ENCODE data around the gene TCL1B.

The TCL1B gene

DNA sequence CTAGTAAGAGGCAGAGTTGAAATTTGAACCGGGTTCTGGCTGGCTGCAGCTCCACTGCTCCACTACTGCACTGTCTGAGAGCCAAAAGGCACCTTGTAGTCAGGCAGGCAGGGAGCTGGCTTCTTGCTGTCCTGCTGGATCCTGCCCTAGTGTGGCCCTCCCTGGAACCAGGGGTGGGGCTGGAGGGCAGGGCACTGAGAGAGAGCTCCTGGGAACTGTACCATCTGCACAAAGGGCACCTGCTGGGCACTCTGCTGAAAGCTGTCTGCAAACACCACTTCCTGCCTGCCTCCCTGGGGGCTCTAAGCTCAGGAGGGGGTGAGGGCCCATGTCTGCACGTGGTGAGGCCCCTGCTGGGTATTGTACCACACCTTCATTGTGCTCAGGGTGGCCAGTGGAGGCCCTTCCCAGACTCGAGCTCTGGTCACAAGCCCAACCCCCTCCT lies 19.0 kb upstream of the TCL1B start:
- peak; percentile 14 to 96 (median 91) for DNase-seq

DNA sequence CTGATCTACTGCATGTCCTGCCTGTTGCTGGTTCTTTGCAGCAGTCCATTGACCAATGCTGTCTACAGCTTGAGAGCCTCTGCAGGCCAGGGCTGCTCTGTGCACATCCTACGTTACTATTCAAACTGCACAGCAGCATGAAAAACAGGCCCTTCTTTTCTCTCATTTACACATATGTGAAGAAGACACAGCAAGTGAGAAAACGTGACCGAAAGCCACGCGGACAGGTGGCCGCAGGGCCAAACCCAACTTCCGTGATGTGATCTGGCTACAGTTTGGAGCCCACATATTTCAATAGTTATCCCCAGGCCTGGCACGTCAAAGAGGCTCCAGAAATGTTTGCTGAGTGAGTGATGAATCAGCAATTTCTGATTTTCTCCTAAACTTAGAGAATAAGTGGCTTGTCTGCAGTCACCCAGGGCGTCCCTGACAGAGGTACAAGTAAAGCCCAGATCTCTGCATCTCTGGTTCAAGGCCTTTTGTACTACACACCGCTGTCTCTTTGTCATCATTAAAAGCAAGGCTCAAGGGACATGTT lies 17.9 kb upstream of the TCL1B start:
- DNase-seq, result no peak

DNA sequence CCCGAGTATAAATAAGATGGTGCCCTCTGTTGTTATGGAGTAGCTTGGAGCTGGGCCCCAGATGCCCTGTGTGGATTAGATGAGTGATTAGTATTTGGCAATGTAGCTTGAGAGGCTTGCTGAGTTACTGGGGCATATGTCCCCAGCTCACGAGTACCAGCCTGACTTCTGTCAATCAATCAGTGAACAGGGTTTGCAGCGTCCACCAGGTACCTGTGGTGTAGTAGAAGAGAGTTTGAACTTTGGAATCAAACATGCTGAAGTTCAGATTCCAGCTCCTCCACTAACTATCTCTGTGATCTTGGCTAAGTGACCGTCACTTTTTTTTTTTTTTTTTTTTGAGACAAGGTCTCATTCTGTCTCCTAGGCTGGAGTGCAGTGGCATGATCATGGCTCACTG lies 11.6 kb upstream of the TCL1B start:
- DNase-seq, result no peak

- DNase-seq, result peak in 2 of 3 experiments; percentile 21 to 65
Observed at GRCh38 chr14:95675486-95675885, 10.7 kb upstream of the TCL1B start.

DNA sequence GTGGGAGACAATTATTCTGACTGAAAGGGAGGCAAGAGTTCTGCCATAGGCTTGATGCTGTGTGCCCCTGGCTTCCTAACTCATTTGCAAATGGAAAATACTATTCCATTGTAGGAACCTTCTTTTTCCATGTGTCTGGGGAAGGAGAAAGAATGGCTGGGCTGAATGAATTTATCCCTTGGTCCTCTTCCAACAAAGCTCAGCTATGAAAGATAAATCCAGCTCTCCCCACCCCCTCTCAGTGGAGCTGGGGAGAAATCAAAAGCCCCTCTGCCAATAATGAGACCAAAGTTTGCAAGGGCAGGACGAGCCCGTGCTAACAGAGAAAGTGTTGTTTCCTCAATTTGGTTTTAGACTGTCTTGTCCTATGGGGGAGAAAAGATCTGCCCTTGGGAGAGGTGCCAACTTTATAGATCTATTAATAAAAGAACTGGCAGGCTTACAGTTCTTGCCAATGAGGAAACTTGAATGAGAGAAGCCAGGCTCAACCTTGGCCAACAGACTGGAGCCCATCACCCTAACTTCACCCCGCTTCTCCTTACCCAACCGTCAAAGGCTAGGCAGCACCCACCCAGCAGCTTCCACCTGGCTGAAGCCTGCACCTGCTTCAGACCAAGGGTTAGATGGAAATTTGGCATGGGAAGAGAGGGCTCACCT lies 8.9 kb upstream of the TCL1B start:
- no peak for DNase-seq

DNA sequence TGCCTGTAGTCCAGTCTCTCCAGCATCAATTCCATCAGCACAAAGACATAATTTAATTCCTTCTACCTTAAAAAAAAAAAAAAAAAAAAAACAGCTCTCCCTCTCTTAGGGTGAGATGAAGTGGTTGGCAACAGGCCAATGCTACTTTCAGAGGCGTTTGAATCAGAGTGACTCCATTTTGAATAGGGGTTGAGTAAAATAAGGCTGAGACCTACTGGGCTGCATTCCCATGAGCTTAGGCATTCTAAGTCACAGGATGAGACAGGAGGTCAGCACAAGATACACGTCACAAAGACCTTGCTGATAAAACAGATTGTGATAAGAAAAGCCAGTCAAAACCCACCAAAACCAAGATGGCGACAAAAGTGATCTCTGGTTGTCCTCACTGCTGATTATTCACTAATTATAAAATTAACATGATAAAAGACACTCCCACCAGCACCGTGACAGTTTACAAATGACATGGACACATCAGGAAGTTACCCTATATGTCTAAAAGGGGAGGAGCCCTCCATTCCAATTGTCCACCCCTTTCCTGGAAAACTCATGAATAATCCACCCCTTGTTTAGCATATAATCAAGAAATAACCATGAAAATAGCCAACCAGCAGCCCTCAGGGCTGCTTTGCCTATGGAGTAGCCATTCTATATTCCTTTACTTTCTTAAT lies 6.9 kb upstream of the TCL1B start:
- DNase-seq, result peak; percentile 33 to 84 (median 78)

- DNase-seq, result peak; percentile 69 to 94 (median 78)
Observed at GRCh38 chr14:95679998-95680735, 6.1 kb upstream of the TCL1B start.

- peak in 1 of 3 experiments; percentile 20 for DNase-seq
Observed at GRCh38 chr14:95681153-95681552, 5.1 kb upstream of the TCL1B start.

DNA sequence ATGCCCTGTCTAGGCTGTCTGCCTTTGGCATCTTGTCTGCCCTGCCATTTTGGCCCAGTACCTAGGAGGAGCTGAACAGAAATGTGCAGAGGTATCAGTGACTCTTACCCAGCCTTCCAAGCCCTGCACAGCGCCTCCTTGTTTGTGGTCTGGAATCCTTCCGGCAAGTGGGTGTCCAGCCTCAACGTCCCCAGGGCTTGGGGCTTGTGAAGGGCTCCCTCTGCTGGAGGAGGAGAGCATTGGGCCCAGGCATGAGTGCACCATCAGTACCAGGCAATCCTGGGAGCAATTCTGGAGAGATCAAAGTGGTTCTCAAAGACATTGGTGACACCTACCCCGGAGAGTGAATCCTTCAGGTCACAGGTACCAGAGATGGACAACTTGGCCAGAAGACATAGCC lies 2.4 kb upstream of the TCL1B start:
- no peak for DNase-seq

DNA sequence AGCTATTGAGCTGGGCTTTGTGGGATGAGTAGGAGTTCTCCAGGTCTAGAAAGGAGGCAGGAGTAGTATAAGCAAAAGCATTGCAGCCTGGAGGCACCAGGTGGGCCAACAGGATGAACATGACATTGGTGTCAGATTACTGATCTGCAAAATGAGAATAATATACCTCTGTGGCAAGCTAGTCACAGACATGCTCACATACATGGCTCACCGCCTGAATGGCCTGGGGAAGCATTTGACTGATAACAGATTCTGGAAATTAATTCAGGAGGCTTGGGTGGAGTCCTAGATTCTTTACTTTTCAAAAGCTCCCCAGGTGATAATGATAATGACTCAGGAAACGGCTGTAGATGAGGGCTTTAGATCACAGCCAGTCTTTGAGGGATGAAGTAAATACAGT lies 709 bp downstream of the TCL1B start:
- peak in 2 of 3 experiments; percentile 56 to 88 for DNase-seq

GRCh38 chr14:95689441-95689840 lies 3.2 kb downstream of the TCL1B start:
- DNase-seq, result no peak

DNA sequence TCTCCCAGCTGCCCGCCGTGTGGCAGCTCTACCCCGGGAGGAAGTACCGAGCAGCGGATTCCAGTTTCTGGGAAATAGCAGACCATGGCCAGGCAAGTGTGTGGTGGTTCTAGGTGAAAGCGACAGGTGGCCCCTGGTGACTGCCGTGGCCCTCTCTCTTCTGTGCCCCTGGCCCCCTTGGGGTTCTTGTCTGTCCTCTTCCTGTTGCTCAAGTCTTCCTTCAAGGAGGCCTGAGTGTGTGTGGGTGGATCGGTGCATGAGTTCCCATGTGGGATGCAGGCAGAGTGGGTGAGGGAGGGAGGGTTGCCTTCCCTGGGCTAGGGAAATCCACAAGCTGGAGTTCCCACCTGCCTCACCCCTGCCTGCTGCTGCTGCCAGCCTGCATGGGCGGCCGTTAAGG lies 4.6 kb downstream of the TCL1B start:
- no peak for DNase-seq

DNA sequence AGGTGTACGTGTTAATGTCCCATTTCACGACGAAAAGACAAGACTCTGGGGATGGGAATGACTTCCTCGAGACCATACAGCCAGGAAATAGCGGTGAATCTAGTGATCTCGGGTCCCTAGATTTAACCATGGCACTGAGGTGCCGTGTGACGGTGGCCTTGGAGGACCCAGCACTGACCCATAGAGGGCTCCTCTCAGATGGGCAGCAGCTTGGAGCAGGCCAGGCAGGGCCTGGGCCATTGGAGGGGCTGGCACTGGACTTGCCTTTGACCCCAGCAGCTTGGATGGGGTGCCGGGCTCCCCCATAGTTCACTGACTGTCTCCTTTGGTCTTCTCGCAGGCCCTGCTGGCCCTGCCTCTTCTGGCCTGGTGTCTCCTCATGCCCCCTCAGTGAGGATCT lies 5.4 kb downstream of the TCL1B start:
- DNase-seq, result no peak

- no peak for DNase-seq
Observed at GRCh38 chr14:95692109-95692508, 5.9 kb downstream of the TCL1B start.

DNA sequence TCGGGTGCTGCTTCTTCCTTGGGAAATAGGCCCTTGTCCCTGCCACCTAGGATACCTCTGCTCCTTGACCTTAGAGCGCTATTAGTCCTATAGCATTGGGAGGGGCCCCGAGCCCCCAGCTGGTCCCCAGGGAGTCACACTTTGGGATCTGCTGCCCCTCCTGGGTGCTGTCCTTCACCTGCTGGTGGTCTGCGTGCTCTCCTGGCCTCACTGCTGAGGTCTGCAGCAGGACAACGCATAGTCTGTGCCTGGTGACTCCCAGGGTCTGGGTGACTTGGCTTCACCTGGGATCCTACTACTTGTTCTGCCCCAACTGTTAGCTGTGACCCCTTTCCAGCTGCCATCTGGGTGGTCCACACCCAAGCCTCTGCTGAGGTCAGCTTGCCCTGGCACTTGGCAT lies 8.8 kb downstream of the TCL1B start:
- no peak for DNase-seq

- DNase-seq, result no peak
Observed at GRCh38 chr14:95695913-95696312, 9.7 kb downstream of the TCL1B start.

GRCh38 chr14:95696741-95697140 lies 10.5 kb downstream of the TCL1B start:
- no peak for DNase-seq

GRCh38 chr14:95697764-95698163 lies 11.5 kb downstream of the TCL1B start:
- peak in 1 of 3 experiments; percentile 23 for DNase-seq

DNA sequence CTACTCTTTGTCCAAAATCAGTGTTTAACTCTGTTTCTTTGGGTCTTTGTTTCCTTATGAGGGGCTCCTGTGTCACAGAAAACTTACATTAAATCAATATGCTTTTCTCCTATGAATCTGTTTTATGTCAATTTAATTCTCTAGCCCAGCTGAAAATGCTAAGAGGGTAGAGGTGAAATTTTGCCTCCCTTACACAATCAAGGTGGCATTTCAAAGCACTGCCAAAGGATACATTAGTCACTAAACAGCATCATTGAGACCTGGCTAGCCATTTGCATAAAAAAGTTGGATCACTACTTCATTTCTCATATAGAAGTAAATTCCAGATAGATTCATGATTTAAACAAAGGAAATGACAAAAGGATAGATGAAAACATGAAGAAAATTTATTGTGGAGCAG lies 12.1 kb downstream of the TCL1B start:
- DNase-seq, result no peak

DNA sequence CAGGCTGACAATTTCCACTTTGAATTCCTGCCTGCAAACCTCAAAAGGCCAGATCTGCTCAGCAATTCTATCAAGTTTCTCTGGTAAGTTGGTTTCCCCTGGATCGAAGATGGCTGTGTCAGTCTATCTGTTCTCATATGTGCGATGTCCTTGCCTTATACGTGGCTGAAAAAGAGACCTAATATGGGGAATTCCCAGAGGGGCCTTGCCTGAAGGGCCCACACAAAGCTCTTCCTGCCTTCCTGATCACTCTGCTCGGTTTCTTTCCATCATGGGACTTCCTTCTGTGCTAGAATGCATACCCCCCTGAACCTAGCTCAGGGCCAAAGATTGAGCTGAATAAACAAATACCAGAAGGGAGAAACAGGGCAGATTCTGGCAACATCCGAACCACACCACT lies 13.2 kb downstream of the TCL1B start:
- DNase-seq, result no peak

DNA sequence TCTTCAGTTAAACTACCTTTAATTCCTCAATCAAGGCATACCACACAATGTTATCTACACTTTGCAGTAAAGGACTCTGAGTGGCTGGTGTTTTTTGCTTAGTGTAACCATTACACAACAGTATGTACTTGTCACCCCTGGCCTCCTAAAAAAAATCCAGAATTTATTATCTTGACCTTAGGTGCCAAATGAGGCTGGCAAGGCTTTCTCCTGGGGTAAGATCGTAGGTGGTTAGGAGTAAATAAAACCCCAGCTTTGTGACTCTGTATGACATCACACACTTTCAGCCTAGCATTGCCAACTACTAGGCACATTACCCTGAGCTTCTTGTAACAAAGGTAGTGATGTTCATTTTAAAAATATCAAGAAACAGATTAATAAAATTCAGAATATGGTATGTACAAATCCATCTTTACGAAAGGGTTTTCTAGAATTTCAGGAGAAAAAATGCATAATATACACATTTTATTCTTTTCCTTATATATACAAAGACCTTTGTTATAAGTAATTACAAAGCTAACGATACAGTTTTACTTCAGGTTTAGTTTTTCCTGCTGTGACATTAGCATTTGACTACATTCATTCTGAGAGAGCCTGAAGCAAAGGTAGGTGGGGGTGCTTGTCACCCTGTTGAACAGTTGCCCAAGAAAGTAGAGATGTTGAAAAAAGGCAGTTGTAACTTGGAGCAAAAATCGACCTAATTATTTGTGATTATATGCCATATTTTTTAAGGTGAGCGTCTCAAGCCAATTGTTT lies 14.2 kb downstream of the TCL1B start:
- DNase-seq, result no peak

DNA sequence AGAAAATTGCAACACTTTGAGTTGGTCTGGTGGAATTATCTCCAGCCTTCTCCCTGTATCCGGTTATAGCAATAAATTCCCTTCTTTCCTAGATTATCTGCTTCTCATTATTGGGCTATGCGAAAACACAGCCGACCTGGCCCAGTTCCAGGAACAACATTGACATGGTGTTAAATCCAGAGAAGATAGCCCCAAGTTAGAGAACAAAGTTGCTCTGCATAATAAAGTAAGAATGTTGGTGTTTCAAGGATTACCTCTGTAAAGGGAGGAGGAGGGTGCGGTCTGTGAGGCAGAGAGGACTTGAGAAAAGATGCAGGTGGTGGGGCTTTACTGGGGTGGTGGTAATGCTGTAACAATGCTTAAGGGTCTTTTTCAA lies 15.6 kb downstream of the TCL1B start:
- DNase-seq, result no peak

DNA sequence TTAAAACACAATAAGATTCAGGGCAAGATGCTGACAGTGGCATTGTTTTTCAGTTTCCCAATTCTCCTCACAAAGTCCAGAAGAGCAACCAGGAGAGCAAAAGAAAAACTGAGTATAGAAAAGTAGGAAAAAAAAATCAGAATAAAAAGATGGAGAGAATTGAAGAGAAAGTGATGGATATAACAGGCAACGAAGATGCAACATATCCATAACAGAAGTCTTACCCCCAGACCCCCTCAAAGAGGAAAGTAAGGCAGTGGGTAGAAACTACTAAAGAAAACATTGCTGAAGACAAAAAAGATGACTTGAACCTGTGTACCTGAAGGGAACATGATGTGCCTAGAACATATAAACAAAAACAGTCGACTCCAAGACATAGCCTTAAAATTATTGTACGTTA lies 17.1 kb downstream of the TCL1B start:
- no peak for DNase-seq
